ENCODE data around the gene ARFGAP2.

- TF ChIP-seq GATA2 (IDR thresholded peaks at IDR 0.05; ENCODE audit: low read depth, low read length) (no peak), GATA3 (IDR thresholded peaks at IDR 0.05; ENCODE audit: low read depth, low read length) (no peak)
Observed at GRCh38 chr11:47166368-47166767, 10.3 kb downstream of the ARFGAP2 start.

Measured in SH-SY5Y (cell line).